Stimulated activated CD4-positive, alpha-beta T cell treated with anti-CD3 and anti-CD28 coated beads, Interleukin-12 subunit alpha, Interleukin-12 subunit beta, amount 100 ng/mL, for 48 hours (primary cell): ENCODE results near the gene DENND1A.

Source experiments
- DNase-seq, 3 donors: peaks; one replicate each; pipeline ENCODE4 v3.0.0-alpha.2; 2020; ENCODE audit warnings: low read depth in 2 of 3, low spot score in 1 of 3

Gene DENND1A

DNA sequence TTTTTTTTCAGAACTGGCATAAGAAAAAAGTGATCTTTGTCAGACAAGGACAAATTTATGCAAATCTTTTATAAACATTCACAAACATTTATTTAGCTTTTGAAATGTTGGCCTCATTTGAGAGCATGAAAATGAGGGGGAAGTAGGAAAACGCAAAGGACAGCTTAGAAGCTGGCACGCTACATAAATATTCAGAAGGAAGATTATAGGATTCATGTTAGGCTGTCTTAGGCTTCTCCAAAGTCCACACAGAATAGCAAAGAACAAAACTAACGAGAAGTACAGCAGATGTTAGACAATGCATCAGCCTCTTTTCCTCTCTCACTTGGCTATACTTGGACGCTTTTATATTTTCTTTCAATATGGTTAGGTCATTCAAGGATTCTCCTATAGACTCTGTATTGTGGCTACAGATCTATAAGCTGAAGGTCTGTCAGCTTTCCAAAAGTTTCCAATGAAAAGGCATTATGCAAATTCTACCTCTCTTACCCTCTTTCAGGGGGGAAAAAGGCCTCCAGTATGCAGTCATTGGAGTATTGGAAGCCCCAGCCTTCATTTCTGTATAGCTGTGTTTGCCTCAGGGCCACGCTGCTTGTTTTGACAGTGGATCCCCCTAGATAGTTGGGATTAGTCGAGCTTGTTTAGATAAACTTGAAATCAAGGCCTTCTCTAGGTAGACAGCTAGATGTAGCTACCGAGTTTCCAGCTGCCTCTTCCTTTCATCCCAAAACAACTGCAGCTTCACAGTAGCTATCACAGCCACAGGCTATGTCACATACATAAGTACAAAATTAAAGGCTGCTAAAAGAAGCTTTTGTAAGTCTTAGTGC lies 153.0 kb downstream of the DENND1A start:
- DNase-seq = no peak

- DNase-seq = no peak
Observed at GRCh38 chr9:123775289-123776284, 154.3 kb downstream of the DENND1A start.

GRCh38 chr9:123773783-123774182 lies 156.1 kb downstream of the DENND1A start:
- no peak for DNase-seq

- no peak for DNase-seq
Observed at GRCh38 chr9:123772967-123773366, 157.0 kb downstream of the DENND1A start.

DNA sequence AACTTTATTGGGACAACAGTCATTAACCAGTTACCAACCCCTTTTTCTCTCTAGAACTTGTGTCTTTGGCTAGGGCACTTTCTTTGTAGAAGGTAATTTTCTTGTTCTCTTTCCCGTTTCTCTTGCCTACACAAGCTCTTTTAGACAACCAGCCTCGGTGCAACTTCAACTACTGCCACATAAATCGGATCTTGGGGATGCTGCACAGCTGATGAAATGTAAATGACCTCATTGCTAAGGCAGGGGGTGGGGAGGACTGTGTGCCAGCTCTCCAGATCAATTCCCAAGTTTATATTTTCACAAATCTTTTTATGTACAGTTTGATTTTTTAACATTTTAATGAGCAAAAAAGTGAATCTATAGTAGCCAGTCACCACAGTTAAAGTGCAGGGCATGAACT lies 157.6 kb downstream of the DENND1A start:
- DNase-seq = no peak

GRCh38 chr9:123771690-123772089 lies 158.2 kb downstream of the DENND1A start:
- DNase-seq = no peak

DNA sequence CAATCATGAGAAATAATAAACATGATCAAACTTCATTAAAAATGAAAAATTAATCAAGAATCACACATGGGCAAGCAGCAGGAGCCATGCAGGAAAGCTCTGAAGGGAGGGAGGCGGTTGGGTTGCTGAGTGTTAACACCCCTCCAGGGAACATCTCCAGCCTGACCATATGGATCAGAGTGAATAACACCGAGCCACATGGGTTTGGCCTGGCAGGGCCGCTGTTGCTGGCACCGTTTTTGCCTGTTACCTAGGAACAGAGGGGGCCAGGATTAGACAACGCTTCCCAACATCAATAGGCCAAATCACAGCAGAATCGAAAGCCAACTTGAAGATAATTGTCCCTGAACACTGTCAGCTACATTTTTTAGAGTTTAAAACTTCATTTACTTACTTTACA lies 160.2 kb downstream of the DENND1A start:
- DNase-seq = no peak

GRCh38 chr9:123763910-123764588 lies 165.9 kb downstream of the DENND1A start:
- DNase-seq = no peak

GRCh38 chr9:123761905-123762605 lies 167.9 kb downstream of the DENND1A start:
- DNase-seq = no peak

- DNase-seq = no peak
Observed at GRCh38 chr9:123757960-123758359, 172.0 kb downstream of the DENND1A start.

DNA sequence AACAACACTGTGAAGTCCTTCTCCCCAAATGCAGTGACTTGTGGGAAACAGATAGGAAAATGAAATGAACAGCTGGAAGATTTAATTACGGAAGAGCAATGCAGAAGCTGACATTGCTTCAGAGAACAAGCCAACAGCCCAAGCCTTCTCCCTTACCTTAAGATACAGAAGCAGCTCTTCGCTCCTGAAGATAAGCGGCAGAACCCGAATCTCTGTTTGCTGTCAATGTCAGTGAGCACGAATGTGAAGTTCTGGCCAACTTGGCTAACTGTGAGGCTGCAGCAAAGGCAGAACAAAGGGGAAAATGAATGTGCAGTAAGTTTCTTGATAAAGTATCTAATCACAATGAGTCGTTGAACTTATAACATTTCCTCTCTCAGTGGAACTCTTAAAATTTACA lies 172.4 kb downstream of the DENND1A start:
- DNase-seq = no peak

DNA sequence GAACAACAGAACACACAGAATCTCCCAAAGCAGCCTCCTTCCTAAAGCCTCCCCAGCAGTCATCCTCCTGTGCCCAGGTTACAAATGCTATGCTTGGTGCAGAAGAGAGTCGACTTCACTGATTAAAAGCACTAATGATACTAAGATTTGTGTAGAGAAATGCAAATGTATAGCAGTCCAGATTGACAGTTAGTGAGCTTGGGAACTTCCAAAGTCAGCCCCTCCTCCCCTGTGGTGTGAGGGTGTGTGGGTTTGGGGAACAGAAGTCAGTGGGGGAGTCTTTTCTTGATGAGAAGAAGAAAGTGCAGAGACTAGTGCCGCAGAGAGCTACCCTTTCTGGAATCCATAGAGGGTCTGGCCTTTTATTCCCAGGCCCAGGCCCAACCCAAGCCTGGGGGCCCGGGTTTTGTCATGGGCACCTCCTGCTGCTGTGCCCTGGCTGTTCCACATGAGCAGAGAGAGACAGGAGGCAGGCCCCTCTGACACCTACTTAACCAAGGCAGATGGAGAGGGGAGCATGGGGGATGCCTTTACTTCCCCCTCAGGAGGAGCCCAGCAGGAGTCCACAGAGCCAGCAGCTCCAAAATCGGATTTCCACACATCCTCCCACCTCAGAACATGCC lies 173.3 kb downstream of the DENND1A start:
- DNase-seq = no peak

DNA sequence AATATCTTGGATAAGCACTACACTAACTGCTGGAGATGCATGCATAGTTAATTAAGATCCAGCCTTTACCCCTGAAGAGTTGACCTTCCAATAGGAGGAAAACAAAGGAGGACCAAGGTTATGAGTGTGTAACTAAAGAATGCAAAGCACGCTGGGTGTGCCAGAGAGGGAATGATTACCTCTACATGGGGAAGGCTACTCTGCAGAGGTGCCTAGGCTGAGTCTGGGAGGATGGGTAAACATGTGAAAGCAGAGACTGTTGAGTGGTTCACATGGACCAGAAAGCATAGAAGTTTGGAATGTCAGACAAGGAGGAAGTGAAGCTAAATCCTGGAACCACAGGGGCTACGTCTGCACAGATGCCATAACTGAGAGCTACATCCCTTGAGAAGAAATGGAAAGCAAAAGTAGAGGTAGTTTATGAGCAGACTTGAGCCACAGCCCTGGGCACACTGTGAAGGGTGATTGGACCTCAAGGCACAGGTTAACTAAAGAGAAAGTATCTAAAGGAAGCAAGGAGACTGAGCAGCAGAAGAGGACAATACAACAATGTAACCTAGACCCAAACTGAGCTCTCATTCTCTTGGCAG lies 176.2 kb downstream of the DENND1A start:
- DNase-seq = no peak

- no peak for DNase-seq
Observed at GRCh38 chr9:123753016-123753415, 176.9 kb downstream of the DENND1A start.

- DNase-seq = peak in 1 of 3 donors; percentile 1
Observed at GRCh38 chr9:123749580-123750202, 180.2 kb downstream of the DENND1A start.

DNA sequence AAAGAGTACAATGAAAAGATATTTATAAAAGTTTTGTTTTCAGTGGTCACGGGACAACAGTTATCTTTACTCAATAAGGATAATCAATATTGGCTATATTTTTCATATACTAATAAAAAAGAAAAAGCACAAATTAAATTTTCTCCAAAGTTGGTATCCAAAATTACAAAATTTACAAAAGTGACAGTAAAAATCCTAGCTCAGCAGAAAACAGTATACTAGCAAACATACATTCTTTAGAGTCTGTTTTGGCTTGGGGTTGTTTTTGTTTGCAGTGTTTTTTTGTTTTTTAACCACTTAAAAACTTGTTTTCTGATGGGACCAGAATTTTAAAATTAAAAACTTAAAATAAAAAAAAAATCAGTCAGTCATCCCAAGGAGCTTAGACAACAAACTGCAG lies 183.2 kb downstream of the DENND1A start:
- no peak for DNase-seq

DNA sequence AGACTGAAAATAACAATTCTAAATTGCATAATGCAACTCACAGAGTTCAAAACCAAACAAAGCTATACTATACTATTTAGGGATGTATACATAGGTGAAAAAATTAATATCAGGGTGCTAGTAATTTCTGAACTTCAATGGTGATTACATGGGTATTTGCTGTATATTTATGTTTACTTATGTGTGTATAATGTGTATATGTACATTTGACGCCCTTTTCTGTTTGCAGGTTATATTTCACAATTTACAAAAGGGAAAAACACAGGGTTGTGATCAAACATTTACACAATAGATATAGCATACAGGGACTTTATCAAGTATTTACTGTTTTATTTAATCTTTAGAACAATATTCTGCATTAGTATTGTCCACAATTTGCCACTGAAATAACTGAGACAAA lies 184.0 kb downstream of the DENND1A start:
- DNase-seq = no peak

- DNase-seq = no peak
Observed at GRCh38 chr9:123745451-123745850, 184.5 kb downstream of the DENND1A start.

DNA sequence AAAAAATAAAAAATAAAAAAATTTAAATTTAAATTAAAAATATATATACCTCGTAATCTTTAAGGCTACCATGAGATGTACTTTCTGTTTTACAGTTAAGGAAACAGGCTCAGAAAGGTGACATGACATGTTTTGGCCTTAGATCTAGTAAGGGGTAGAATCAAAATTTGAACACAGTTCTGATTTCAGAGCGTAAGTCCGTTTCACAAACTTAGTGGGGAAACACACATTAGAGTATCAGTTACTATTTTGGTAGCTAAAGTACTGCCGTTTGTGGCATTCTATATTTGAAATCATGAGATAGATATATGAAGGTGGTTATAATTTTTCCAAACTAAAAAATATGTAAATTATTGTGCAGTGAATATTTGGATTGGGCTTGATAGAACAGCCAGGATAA lies 186.2 kb downstream of the DENND1A start:
- no peak for DNase-seq
